Loucy (cell line): Measurements from ENCODE around the gene RAF1.
"Not testable (repeated sequence)": the region's sequence is repeated elsewhere in the genome, so short reads cannot be mapped to it uniquely, and the experiment has no call there.

Experiments
- H2AFZ ChIP-seq: fragments of 200-600 bp; sonication (generic); 2 replicates; pipeline ENCODE4 v1.6.0; 2016; ENCODE audit warnings: antibody characterized with exemption, mild to moderate bottlenecking, low read length, moderate library complexity
- H3F3A ChIP-seq: fragments of 200-600 bp; 2 replicates; pipeline ENCODE4 v1.6.0; 2016; ENCODE audit warnings: antibody characterized with exemption, low read depth, mild to moderate bottlenecking
- H3K27me3 ChIP-seq: fragments of 200-600 bp; sonication (generic); 2 replicates; pipeline ENCODE4 v1.6.1; 2014; ENCODE audit warnings: low read length, mild to moderate bottlenecking; ENCODE audit not compliant: insufficient read depth, poor library complexity, severe bottlenecking
- H3K36me3 ChIP-seq: fragments of 200-600 bp; sonication (generic); 2 replicates; pipeline ENCODE4 v1.6.1; 2016; ENCODE audit warnings: low read length; ENCODE audit not compliant: insufficient read depth
- H3K4me1 ChIP-seq: fragments of 200-600 bp; sonication (generic); 2 replicates; pipeline ENCODE4 v1.5.1; 2014; ENCODE audit warnings: low read length, mild to moderate bottlenecking; ENCODE audit not compliant: insufficient read depth, poor library complexity, severe bottlenecking
- H3K4me2 ChIP-seq: fragments of 200-600 bp; sonication (generic); 2 replicates; pipeline ENCODE4 v1.6.0; 2014; ENCODE audit warnings: antibody characterized with exemption, low read length, low read depth, mild to moderate bottlenecking; ENCODE audit not compliant: poor library complexity, severe bottlenecking
- H3K4me3 ChIP-seq: fragments of 200-600 bp; sonication (generic); 2 replicates; pipeline ENCODE4 v1.5.1; 2014; ENCODE audit warnings: low read length, mild to moderate bottlenecking, mixed read lengths; ENCODE audit not compliant: poor library complexity, severe bottlenecking
- H3K79me2 ChIP-seq: fragments of 200-600 bp; sonication (generic); 2 replicates; pipeline ENCODE4 v1.6.1; 2014; ENCODE audit warnings: low read length; ENCODE audit not compliant: insufficient read depth
- H3K9ac ChIP-seq: fragments of 200-600 bp; sonication (generic); 2 replicates; pipeline ENCODE4 v1.6.0; 2014; ENCODE audit warnings: mild to moderate bottlenecking, low read depth, low read length, moderate library complexity; ENCODE audit not compliant: poor library complexity, severe bottlenecking
- H3K9me2 ChIP-seq: fragments of 200-600 bp; sonication (generic); replicated peaks from 2 replicates; pipeline ENCODE4 v1.6.1; 2016; ENCODE audit warnings: low read depth, low read length, mixed read lengths
- H3K9me3 ChIP-seq: fragments of 200-600 bp; sonication (generic); 2 replicates; pipeline ENCODE4 v1.6.1; 2014; ENCODE audit warnings: mild to moderate bottlenecking, antibody characterized with exemption, low read length, low read depth; ENCODE audit not compliant: insufficient read depth
- H4K20me1 ChIP-seq: fragments of 200-600 bp; sonication (generic); 2 replicates; pipeline ENCODE4 v1.6.0; 2014; ENCODE audit warnings: antibody characterized with exemption, low read length, mild to moderate bottlenecking; ENCODE audit not compliant: insufficient read depth, poor library complexity, severe bottlenecking
- EZH2phosphoT487 ChIP-seq: fragments of 200-600 bp; IDR thresholded peaks from 2 replicates; pipeline ENCODE4 v1.6.1; 2018; ENCODE audit warnings: antibody characterized with exemption, mild to moderate bottlenecking, moderate library complexity, borderline replicate concordance
- TF ChIP-seq, protein P1 (sequence below): fragments of 200-600 bp; sonication (generic); conservative IDR thresholded peaks from 2 replicates; pipeline ENCODE4 v1.5.1; 2014; ENCODE audit warnings: mild to moderate bottlenecking, antibody characterized with exemption, low read length

The RAF1 gene

DNA sequence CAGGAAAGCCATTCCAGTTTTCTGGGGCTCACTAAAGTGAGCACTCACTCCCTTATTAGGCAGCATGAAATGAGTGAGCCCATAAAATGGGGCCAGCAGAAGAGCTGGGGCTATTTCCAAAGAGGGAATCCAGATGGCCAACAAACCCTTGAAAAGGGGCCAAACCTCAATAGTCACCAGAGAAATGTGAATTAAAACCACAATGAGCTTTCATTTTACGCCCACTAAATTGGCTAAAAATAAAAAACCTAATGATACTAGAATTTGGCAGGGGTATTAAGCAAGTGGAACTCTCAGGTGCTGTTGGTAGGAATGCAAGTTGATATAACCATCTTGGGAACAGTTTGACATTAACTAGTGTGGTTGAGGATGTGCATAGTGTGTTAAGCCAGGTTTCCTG is 42.1 kb upstream of the RAF1 start:
- H3K4me2 ChIP-seq = no peak overlapping the region

DNA sequence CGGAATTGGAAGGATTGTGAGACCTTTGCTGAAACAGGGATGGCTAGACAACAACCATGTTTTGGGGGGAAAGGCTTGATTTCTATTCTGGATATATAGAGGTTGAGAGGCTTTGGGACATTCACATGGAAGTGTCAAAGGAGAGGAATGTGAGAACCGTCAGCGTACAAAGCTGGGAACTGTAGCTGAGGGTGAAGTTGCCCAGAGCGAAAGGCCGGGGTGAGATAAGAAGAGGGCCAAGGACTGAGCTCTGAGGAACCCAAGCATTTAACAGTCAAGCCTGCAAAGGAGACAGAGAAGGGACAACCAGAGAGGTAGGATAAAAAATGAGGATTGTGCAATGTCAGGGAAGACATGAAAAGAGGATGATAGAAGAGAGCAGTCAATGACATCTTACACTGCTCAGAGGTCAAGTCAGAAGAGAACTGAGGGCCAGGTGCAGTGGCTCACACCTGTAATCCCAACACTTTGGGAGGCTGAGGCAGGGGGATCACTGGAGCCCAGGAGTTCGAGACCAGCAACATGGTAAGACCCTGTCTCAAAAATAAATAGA is 41.5 kb upstream of the RAF1 start:
- Histone ChIP-seq H3F3A (no peaks in the 10 kb centered on the region), H4K20me1 (no peaks in the 10 kb centered on the region), H3K79me2 (no peaks in the 10 kb centered on the region), H3K4me2 (no peak overlapping the region), H3K36me3 (no peaks in the 10 kb centered on the region), H3K4me3 (no peak overlapping the region), H3K27me3 (no peaks in the 10 kb centered on the region), H2AFZ (no peak overlapping the region), H3K9me3 (no peaks in the 10 kb centered on the region), H3K4me1 (no peaks in the 10 kb centered on the region), H3K9me2 (no peaks in the 10 kb centered on the region), H3K9ac (no peak overlapping the region)
- no peak for TF ChIP-seq EZH2phosphoT487
- TF ChIP-seq, protein P1, sequence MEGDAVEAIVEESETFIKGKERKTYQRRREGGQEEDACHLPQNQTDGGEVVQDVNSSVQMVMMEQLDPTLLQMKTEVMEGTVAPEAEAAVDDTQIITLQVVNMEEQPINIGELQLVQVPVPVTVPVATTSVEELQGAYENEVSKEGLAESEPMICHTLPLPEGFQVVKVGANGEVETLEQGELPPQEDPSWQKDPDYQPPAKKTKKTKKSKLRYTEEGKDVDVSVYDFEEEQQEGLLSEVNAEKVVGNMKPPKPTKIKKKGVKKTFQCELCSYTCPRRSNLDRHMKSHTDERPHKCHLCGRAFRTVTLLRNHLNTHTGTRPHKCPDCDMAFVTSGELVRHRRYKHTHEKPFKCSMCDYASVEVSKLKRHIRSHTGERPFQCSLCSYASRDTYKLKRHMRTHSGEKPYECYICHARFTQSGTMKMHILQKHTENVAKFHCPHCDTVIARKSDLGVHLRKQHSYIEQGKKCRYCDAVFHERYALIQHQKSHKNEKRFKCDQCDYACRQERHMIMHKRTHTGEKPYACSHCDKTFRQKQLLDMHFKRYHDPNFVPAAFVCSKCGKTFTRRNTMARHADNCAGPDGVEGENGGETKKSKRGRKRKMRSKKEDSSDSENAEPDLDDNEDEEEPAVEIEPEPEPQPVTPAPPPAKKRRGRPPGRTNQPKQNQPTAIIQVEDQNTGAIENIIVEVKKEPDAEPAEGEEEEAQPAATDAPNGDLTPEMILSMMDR = no peak

More for the DNA sequence above, 42.1 kb upstream of the RAF1 start:
- Histone ChIP-seq H3K9ac (no peak overlapping the region), H3K36me3 (no peaks in the 10 kb centered on the region), H3K79me2 (no peaks in the 10 kb centered on the region), H3K9me3 (no peaks in the 10 kb centered on the region), H3K27me3 (no peaks in the 10 kb centered on the region), H2AFZ (no peak overlapping the region), H3K4me1 (no peaks in the 10 kb centered on the region), H3F3A (no peaks in the 10 kb centered on the region), H4K20me1 (no peaks in the 10 kb centered on the region), H3K9me2 (no peaks in the 10 kb centered on the region), H3K4me3 (no peak overlapping the region)
- TF ChIP-seq, protein P1 = no peak
- no peak for TF ChIP-seq EZH2phosphoT487

DNA sequence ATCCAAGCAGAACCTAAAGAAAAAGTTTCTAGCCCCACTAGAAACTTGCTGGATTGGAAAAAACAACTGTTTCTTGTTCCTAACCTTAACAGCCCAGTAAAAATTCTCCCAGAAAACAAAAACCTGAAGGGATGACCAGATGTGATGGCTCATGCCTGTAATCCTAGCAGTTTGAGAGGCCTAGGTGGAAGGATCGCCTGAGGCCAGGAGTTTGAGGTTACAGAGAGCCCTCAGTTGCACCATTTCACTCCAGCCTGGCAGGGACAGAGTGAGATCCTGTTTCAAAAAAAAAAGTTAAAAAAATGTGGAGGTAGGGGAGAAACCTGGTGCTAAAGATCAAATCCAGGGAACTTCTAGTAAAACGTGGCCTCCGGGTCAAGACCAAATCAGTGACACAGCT is 38.6 kb upstream of the RAF1 start:
- Histone ChIP-seq H3K4me1 (no peaks in the 10 kb centered on the region), H2AFZ (no peak overlapping the region), H3K9me2 (no peaks in the 10 kb centered on the region), H3K9ac (no peak overlapping the region), H3K4me3 (no peak overlapping the region), H3F3A (no peaks in the 10 kb centered on the region), H3K9me3 (no peaks in the 10 kb centered on the region), H3K27me3 (no peaks in the 10 kb centered on the region), H3K36me3 (no peaks in the 10 kb centered on the region), H3K4me2 (no peak overlapping the region), H3K79me2 (no peaks in the 10 kb centered on the region), H4K20me1 (no peaks in the 10 kb centered on the region)
- TF ChIP-seq, protein P1 = no peak
- no peak for TF ChIP-seq EZH2phosphoT487

DNA sequence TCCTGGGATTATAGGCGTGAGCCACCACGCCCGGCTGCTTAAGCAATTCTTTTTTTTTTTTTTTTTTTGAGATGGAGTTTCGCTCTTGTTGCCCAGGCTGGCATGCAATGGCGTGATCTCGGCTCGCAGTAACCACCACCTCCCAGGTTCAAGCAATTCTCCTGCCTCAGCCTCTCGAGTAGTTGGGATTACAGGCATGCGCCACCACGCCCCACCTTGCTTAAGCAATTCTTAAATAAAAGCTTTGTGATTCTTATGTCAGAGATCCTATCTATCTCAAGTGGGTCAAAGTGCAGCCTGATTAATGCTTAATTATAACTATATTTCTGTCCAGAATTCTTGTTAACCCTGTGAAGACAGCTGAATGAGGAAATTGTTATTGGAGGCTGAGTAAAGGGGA is 37.7 kb upstream of the RAF1 start:
- not testable (repeated sequence) for H3K9me2 ChIP-seq, H3K4me3 ChIP-seq, H3K27me3 ChIP-seq, H3F3A ChIP-seq, H3K4me2 ChIP-seq, H3K4me1 ChIP-seq, H3K36me3 ChIP-seq, H3K79me2 ChIP-seq, H4K20me1 ChIP-seq, H2AFZ ChIP-seq, H3K9me3 ChIP-seq, H3K9ac ChIP-seq
